NCI-H1092 (cell line): ENCODE results near the gene FABP7.
A peak's percentile ranks its signal among the peaks of the same experiment; 100 is the strongest.

Experiments used
- DNase-seq: peaks from one replicate; lab custom pipeline; 2025; lab: John Stamatoyannopoulos, UW

FABP7 gene

DNA sequence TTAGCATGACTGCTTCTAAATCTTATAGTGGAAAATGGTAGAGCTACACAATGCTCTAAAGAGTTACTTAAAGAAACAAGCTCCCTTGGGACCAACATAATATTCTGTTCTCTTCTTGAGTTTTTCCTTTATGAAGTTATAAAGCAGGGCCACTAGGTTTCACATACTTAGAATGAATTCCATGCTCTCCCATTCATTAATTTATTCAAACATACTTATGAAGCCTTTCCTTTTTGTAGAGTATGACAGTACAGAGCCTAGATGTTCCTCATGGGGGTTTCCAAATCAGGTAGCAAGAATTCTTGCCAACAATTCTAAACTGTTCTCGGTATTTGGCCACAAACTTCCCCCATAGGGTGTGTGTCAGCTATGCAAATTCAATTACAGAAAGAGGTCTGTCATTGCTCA is 20.6 kb upstream of the FABP7 start:
- DNase-seq, result no peak

DNA sequence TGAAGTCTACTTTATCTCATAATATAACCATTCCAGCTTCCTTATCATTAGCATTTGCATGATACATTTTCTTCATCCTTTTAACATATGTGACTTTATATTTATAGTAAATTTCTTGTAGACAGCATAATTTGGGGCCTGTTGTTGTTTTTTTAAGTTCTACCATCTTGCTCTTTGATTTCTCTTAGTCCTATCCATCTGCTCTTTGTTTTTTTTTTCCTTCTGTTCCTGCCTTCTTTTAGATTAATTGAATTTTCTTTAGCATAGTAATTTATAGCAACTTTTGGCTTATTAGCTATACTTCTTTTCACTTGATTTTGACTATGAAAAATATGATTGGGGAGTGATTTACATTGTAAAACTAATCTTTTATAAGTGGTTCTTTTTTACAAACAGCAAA is 19.2 kb upstream of the FABP7 start:
- no peak for DNase-seq

DNA sequence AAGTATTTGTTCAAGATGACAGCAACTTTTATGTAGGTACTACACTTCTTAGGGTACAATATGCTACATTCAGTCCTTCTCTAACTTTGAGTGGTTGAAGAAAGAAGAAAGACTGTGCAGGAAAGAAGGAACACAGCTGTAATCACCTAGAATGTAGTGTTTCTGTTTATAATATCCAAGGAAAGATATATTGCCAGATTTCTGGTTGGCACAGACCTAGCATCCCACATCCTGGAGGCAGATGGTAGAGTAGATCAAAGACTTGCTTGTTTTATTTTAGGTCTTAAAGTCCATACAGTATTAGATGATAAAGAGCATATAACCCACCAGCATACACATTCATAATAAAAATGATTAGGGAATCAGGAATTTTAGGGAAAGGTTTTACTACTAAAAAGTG is 13.3 kb upstream of the FABP7 start:
- DNase-seq, result no peak

DNA sequence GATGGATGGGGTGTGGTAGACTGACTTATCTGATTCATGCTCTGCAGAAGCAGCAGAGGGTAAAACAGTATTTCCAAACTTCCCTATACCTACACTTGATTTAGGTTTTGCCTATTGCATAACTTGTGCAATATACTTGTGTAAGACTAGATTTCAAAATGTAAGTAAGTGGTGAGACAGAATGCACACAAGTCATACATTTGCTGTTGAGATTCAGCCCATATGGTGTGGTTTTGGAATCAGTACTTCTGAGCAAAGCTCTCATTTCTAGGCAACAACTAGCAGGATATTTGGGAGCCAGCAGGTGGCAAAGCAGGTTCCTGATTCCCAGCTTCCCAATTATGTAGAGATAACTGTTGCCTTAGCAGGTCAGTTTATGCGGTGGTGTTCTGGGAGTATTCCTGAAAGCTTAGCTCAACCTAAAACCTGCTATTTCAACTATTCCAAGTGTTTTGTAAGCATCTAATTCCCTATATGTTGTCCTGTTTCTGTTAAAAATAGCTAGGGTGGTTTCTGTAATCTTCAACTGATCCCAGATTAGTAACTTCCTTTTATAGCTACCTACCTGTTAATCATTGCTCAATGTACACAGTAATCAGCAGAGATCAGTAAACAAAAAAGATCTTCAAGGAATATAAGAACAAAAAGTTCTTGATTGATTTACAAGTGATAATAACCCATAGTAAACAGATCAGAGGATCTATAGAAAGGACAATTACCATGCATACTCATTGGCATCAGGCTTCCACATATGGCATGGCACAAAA is 8.5 kb upstream of the FABP7 start:
- DNase-seq, result no peak

DNA sequence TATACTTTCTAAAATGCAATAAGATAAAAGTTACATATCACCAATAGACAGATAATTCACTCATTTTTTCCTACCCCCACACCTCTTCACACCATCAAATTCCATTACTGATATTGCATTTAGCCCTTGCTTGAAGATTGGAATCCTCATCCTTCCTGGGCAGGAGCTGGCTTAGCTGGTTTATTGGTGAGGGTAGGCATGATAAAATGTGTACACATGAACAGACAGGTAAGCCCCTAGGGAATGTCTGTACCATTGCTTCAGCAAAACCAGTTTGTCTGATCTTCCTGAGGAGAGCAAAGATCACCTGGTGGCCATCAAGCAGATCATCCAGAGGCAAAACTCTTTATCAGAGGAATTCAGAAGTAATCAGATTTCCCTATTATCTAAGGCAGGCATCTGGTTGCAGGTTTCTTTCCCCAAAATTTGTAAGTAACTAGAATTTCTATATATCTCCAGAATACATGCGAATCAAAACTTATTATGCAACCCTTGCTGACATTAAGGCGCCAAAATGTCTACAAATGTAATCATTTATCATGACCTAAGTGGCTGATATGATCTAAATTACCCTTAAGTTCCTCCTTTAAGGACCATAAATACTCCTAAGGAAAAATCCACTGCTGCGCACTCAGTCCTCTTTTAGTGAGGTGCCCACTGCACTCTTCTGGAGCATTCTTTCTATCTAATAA is 6.6 kb upstream of the FABP7 start:
- no peak for DNase-seq

DNA sequence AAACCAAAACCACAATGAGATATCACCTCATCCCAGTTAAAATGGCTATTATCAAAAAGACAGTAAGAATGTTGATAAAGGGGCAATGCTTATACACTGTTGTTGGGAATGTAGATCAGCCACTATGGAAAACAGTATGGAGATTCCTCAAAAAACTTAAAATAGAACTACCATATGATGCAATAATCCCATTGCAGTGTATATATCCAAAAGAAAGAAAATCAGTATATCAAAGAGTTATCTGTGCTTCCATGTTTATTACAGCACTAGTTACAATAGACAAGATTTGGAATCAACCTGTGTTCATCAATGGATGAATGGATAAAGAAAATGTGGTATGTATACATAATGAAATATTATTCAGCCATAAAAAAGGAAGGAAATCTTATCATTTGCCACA is 3.5 kb upstream of the FABP7 start:
- DNase-seq, result no peak

DNA sequence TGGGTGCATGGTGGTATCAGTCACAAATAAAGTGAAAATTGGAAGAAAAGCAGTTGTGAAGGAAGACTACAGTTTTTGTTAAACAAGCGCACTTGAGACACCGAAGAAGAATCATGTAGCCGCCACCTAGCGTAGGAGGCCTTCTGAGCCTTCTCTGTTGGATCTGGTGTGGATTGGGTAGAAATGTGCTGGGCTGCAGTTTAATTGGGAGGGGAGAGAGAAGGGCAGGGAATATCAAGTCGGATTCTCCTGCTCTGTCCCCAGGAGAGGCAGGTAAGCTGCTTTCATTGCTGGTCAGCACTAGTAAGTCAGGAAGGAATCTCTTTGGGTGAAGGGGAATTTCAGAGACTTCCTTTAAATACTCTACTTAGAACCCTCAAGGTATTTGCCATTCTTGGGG is 1.2 kb upstream of the FABP7 start:
- DNase-seq, result no peak

DNA sequence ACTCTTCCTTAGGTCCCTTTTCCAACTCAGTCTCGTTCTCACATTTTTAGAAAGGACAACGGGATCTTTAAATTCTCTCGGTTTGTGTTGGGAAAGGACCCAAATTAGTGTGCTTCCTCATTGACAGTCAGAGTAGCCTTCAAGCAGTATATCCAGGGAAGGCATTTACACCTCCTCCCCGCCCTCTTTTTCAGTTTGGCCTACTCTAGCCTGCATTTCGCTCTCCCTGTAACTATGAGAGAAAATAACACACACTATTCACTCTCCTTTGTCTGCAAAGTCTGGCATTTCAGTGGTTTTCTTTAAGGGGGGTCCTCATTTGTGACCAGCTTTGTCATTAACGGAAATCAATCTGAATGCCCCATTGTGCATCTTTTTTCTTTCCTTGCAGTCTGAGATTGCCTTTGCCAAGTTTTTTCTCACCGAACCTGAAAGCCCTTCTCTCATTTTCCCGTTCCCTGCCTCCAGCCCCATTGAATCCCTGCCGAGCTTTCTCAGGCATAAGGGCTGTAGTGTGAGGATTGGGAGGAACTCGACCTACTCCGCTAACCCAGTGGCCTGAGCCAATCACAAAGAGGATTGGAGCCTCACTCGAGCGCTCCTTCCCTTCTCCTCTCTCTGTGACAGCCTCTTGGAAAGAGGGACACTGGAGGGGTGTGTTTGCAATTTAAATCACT is 393 bp upstream of the FABP7 start:
- no peak for DNase-seq

DNA sequence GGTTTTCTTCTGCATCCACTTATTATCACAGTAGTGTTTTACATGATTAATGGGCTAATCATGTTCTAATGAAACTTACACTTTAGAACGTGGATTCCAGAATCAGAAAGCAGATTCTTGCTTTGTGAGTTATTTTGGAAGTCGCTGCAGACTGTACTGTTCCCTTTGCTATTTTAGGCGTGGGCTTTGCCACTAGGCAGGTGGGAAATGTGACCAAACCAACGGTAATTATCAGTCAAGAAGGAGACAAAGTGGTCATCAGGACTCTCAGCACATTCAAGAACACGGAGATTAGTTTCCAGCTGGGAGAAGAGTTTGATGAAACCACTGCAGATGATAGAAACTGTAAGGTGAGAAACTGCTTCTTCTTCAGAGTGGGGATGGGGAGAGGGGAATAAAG is 598 bp downstream of the FABP7 start:
- DNase-seq, result no peak

DNA sequence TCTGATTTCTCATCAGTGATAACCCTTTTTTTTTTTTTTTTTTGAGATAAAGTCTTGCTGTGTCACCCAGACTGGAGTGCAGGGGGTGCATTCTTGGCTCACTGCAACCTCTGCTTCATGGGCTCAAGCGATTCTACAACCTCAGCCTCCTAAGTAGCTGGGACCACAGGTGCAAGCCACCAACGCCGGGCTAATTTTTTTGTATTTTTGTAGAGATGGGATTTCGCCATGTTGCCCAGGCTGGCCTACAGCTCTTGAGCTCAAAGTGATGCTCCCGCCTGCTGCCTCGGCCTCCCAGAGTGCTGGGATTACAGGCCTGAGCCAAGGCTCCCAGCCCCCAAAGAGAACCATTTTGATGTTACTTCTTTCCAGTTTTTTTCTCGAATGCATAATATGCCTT is 2.2 kb downstream of the FABP7 start:
- DNase-seq, result no peak

DNA sequence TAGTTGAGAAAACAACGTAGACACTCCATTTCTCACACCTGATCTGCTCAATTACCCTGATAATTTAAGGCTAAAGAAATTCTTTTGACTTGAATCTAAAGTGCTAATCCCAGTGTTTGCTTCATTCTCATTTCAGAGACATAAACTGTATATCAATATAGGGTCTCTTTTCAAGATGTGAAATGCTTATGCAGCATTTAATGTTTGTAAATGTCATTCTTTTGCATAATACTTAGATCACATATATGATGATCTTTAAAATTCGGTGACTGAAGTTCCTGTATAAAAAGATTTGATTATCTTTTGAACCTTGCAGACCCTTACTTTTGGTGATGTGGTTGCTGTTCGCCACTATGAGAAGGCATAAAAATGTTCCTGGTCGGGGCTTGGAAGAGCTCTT is 3.9 kb downstream of the FABP7 start:
- DNase-seq, result no peak

DNA sequence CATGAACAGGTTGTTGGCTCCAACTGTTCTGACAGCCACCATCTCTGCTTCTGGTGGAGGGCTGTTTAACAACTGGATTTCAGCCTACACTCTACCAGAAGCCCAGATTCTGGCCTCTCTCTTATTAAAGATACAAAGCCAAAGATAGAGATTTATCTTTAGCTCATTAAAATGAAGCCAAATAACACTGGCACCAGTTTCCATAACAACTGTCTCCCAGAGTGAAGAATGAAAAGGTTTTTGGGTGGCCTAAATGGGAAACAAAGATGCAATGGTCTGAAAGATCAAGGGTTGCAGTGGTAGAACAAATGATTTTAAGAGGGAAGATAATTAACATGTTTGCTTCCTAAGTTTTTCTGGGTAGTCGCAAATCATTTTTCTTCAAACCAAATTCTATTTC is 6.4 kb downstream of the FABP7 start:
- DNase-seq, result no peak

DNA sequence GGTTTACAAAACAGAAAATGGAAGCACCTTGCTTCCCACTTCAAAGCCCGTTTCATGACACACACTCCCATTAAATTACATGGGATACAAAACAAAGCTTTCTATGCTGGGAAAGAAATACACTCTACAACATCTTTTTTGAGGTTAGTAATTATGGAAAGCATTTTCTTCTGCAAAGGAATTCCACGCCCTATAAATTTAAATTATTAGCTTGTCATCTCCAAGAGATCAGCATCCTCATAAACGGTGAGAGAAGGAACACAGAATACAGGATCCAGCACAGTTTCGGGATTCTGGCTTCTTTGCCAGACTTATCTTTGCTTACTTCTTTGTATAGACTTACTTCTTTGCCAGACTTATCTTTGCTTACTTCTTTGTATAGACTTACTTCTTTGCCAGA is 8.2 kb downstream of the FABP7 start:
- no peak for DNase-seq

DNA sequence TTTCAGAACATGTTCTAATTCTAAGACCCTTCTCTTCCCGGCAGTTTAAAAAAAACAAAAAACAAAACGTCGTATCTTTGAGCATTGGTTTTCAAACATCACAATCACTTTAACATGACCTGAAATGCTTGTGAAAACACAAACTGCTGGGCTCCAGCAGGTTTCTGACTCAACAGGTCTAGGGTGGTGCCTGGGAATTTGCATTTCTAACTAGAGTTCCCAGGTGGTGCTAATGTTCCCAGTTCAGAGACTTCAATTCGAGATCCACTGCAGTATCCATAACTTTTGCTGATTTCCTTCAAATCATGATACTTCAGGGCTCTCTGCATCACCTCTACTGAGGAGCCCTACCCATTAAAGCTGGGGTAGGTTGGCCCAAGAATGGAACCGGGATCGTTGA is 8.7 kb downstream of the FABP7 start:
- DNase-seq, result no peak

DNA sequence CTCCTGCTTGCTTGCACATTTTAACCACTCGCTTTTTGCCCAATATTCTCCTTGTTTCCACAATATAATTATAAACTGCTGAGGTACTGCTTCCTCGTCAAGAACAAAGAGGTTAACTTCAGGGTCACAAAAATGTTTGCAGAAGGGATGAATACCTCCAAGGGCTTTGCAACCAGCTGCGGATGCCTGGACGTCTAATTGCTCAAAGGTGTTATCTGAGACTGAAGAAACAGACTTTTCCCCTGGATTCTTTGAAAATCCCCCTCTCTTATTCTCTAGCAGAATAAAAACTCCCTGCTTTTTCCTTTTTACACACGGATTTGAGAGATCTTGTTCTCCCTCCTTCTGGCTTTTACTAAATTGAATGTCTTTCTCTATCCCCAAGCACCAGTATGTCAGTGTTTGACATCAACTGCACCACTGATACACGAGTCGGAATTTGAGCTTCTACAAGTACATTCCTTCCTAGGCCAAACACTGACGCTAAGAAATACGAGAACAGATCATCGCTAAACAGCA is 9.2 kb downstream of the FABP7 start:
- no peak for DNase-seq

DNA sequence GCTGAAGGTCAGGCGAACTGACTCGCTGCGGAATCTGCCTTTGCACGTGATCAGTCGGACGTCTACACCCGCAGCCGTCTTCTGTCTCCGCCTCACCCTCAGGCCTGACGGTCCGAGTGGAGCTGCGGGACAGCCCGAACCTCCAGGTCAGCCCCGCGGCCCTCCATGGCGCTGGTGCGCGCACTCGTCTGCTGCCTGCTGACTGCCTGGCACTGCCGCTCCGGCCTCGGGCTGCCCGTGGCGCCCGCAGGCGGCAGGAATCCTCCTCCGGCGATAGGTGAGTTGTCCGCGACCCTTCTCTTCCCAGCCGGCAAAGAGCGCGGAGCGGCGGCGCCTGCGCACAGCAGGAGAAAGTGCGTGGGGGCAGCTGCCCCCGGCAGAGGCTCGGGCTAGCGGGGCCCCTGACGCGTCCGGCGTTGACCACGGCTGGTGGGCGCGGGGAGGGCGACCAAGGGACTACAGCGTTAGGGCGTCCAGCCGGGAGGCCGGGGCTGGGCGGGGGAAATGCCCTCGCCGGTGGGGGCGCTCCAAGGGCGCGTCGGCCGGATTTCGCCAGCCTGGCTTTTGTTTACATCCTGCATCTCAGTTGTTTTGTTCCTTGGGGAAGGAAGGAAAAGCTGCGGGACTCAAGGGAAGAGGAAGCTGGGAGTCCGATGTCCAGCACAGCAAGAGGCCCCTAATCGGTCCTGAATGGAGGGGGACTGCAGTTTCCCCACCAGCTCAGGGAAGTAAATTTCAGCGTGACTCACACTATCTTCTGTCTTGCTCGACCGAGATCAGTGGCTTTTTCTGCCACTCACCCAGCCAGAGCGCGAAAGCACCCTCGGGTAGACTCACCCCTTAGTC is 9.9 kb downstream of the FABP7 start, which contains the start of gene SMPDL3A:
Gene SMPDL3A (plus strand): TSS at position 77 of the 846 bp plus-strand sequence. CDS start 89 bp downstream, at position 166.
- peak; percentile 58 for DNase-seq

DNA sequence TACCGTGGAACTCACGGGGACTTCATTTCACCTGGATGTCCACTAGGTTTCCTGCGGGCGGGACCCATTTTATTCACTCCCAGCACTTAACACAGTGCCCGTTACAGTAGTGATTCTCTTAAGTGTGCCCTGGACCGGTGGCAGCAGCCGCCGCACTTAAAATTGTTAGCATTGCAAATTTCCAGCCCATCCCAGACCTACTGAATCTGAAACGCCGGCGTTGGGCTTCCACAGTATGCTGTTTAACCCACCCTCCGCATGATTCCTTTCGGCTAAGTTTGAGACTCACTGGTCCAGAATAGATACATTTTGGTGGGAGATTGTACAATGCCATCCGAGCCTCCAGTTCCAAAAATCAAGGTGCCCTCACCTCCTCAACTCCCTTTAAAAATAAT is 10.5 kb downstream of the FABP7 start:
- no peak for DNase-seq

DNA sequence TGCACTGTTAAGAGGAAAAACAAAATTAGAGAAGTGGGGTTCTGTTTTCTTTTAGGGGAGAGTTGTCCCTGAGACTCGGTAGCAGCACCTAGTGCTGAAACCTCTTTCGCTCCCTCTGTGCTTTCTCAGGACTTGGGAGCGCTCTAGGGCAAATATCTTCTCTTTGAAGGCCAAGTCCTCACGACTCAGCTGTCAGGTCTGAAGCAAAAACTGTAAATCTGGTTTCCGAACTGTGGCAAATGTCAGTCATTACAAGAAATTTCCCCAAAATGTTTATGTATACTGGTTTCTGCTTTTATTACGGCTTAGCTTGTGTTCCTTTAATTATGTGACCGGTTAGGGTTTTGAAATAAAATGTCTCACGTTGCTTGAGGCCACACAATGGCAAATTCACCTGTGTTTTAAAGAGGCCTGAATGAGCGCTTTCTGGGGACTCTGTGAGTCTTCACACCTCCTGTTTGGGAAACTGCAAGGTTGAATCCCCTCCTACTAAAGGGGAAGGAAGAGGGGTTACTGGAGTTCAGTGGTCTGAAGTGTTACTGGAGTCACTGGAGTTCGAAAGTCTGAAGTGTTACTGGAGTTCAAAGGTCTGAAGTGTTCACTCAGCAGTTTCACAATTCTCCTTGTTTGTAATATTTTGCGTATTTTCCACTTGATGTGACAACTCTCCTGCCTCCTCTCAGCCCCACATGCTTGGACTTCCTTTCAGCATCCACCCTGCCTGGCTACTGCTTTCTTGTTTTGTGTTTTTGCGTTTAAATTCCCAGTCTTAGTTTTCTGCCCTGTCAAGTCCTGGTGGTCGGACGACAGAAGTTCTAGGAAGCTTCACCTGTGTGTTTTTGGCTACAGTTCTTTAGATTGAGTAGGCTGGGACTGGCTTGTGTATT is 11.2 kb downstream of the FABP7 start:
- no peak for DNase-seq

DNA sequence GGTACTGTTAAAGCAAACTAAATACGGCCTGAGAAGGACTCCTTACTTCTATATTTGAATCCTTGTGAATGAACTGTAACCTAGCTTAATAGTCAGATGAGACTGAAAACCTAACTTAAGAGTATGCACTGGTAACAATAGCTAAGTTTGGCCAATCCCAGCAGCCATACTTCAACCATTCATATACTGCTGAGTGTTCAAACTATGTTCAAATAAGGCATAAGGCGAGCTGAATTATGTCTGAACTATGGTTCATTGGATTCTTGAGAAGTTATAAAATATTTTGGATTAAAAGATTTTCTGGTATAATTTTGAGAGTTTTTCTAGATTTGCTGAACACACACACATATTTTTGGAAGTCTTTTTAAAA is 11.8 kb downstream of the FABP7 start:
- DNase-seq, result no peak

DNA sequence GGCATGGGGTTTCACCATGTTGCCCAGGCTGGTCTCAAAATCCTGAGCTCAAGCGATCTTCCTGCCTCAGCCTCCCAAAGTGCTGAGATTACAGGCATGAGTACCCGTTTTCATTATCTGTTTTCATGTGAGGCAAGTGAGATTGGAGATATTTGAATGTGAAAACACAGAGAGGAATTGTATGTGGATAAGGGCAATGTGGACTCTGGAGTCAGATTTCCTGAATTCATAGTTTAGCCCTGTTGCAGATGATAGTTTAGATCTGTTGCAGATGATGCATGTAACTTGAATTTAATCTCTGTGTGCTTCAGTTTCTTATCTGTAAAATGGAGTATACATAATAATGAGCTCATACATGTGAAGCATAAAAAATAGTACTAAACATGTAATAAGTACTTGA is 13.2 kb downstream of the FABP7 start:
- no peak for DNase-seq

DNA sequence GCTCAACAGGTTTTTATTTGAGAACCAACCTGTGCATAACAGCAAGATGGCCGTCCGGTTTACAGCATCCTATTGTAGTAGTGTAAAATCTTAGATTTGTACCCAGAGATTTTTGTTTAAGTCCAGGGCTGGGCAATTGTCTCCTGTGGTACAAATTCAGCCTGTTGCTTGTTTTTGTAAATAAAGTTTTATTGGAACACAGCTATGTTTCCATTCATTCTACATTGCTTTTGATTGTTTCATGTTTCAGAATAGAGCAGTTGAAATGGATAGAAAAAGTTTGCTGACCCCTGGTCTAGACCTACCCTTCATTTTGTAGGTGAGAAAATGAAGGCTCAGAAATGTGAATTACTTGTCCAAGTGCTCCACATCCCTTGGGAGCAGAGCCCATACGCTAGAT is 18.0 kb downstream of the FABP7 start:
- DNase-seq, result no peak
